GM21367 (cell line): ENCODE results near the gene DNAJB12.

Experiments used
- ATAC-seq: cut with Tn5 transposase; IDR thresholded peaks from one replicate; pipeline ENCODE4 v1.9.1; 2021; ENCODE audit not compliant: unreplicated experiment

Gene DNAJB12

GRCh38 chr10:72295330-72295910, 59.3 kb downstream of the DNAJB12 start:
- ATAC-seq, result no peak

- no peak for ATAC-seq
These were observed 62.5 kb downstream of the DNAJB12 start for GRCh38 chr10:72292223-72292691.

- ATAC-seq, result no peak
These were observed 63.6 kb downstream of the DNAJB12 start for GRCh38 chr10:72291019-72291532.

- no peak for ATAC-seq
These were observed 68.7 kb downstream of the DNAJB12 start for GRCh38 chr10:72285972-72286521.

GRCh38 chr10:72283131-72283530, 71.6 kb downstream of the DNAJB12 start:
- no peak for ATAC-seq
